ENCODE measurements around the gene ENTREP3. TPM values are rescaled to one million over a fixed set of nuclear protein-coding genes. Genes with fewer than 3 reads are reported as not detected.
A peak's percentile ranks its signal among the peaks of the same experiment; 100 is the strongest.

The ENTREP3 gene
- total and polyA plus RNA-seq, 10 donors, result 6.5 to 19.3 (median 11.9) TPM

DNA sequence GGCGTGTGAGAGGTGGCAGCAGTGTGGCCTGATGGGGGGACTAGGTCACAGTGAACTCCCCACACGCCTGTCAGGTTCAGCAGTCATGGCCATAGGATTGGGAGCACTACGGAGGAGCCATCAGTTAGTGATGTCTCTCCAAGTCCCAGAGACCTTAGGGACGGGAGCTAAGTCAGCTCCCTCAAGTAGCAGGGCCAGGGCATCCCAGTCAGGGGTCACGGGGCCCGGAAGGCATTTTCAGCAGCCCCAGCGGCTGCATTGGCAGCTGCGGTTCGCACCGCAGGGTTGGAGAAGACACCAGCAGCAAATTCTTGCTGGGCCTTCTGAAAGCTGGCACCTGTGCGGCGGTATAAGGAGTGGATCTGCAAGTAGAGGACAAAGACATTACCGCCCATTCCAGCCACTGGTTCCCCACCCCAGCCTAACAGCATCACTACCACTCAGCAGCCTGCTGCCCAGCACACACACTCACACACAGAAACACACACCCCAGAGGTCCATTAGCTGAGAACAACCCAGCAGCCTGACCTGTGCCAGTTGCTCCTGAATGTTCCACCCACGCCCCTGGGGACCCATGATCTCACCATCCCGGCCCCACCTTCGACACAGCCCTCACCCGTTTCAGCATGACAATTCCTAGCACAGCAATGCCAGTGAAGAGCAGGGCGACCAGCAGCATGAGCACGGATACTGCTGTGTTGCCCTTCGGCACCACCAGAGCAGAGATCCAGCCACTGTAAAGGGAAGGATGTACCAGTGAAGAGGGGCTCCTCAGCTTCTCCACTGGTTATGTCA lies 972 bp upstream of the ENTREP3 start:
- Histone ChIP-seq H3K4me3 (peak overlapping the region in 5 of 8 donors; percentile 69 to 94 (median 73)), H3K27me3 (replicated peaks in 1 of 7) (no peaks in the 10 kb centered on the region), H3K36me3 (peaks cover 0 to 47% (median 21%) of the 10 kb centered on the region in 6 donors), H3K4me1 (peaks cover 25 to 59% (median 38%) of the 10 kb centered on the region in 6 donors), H3K27ac (peak overlapping the region; percentile 38 to 95 (median 94)), H3K9me3 (no peaks in the 10 kb centered on the region)
- intact Hi-C loops (cut with DNase I; ENCODE audit: low total_unique reads), result no loop called here
- TF ChIP-seq POLR2A (IDR thresholded peaks at IDR 0.05) (no peak), POLR2AphosphoS5 (IDR thresholded peaks at IDR 0.05) (no peak)
- TF ChIP-seq, protein P1, sequence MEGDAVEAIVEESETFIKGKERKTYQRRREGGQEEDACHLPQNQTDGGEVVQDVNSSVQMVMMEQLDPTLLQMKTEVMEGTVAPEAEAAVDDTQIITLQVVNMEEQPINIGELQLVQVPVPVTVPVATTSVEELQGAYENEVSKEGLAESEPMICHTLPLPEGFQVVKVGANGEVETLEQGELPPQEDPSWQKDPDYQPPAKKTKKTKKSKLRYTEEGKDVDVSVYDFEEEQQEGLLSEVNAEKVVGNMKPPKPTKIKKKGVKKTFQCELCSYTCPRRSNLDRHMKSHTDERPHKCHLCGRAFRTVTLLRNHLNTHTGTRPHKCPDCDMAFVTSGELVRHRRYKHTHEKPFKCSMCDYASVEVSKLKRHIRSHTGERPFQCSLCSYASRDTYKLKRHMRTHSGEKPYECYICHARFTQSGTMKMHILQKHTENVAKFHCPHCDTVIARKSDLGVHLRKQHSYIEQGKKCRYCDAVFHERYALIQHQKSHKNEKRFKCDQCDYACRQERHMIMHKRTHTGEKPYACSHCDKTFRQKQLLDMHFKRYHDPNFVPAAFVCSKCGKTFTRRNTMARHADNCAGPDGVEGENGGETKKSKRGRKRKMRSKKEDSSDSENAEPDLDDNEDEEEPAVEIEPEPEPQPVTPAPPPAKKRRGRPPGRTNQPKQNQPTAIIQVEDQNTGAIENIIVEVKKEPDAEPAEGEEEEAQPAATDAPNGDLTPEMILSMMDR (IDR thresholded peaks at IDR 0.05 in 8 of 11, conservative IDR thresholded peaks at IDR 0.05 in 3 of 11), result no peak
- 67 to 90% (median 81%) methylated on average over 12 to 20 of the region's 20 CpGs for WGBS, 5 donors
- DNase-seq, result peak; percentile 79

DNA sequence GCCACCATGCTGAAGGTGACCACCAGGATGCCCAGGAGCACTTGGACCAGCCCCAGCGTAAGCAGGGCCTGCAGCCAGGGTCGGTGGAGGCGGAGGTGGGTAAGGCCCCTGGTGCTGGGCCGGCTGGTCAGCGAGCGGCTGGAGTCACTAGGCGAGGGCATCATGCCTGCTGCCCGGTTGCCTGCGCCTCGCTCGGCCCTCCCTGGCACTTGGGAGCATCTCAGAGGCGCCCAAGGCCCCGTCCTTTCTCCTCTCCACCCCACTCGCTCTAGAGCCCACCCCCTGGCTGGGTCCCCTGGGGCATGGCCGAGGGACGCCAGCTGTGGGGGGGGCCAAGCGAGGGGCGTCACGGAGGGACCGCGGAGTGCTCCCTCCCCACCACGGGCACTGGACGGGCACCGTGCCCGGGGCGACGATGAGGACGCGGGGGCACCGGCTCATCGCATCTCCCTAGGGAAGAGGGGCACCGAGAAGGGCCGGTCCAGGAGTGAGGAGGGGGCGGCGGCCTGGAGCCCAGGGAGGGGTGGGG lies 505 bp downstream of the ENTREP3 start:
- no peaks in the 10 kb centered on the region for H3K9me3 ChIP-seq
- DNase-seq, result peak; percentile 86
- peaks cover 24 to 59% (median 39%) of the 10 kb centered on the region in 6 donors for H3K4me1 ChIP-seq
- intact Hi-C loops (cut with DNase I; ENCODE audit: low total_unique reads), result loop anchor here (5.0 kb wide), 1 partner anchor 338 kb away; no protein-coding TSS in a partner anchor
- peaks cover 0 to 39% (median 19%) of the 10 kb centered on the region in 6 donors for H3K36me3 ChIP-seq
- H3K27ac ChIP-seq, result peak overlapping the region; percentile 38 to 95 (median 94)
- 1 to 10% (median 6%) methylated on average over 21 to 35 of the region's 35 CpGs for WGBS, 5 donors
- H3K4me3 ChIP-seq, result peak overlapping the region; percentile 62 to 94 (median 72)
- H3K27me3 ChIP-seq (replicated peaks in 1 of 7), result no peaks in the 10 kb centered on the region
- no peak for TF ChIP-seq POLR2A (IDR thresholded peaks at IDR 0.05)

- no peak for DNase-seq
- Histone ChIP-seq H3K4me1 (peaks cover 24 to 55% (median 39%) of the 10 kb centered on the region in 6 donors), H3K9me3 (no peaks in the 10 kb centered on the region), H3K4me3 (peak overlapping the region; percentile 62 to 94 (median 72)), H3K27ac (peak overlapping the region in 6 of 8 donors; percentile 89 to 95 (median 94)), H3K27me3 (replicated peaks in 1 of 7) (no peaks in the 10 kb centered on the region), H3K36me3 (peaks cover 0 to 34% (median 19%) of the 10 kb centered on the region in 6 donors)
- TF ChIP-seq POLR2A (IDR thresholded peaks at IDR 0.05) (no peak), POLR2AphosphoS5 (IDR thresholded peaks at IDR 0.05) (no peak)
- TF ChIP-seq, protein P1 (IDR thresholded peaks at IDR 0.05 in 8 of 11, conservative IDR thresholded peaks at IDR 0.05 in 3 of 11), result no peak
- 49 to 84% (median 57%) methylated on average over 6 to 12 of the region's 12 CpGs for WGBS, 5 donors
- intact Hi-C loops (cut with DNase I; ENCODE audit: low total_unique reads), result loop anchor here (5.0 kb wide), 1 partner anchor 338 kb away; no protein-coding TSS in a partner anchor
Observed at GRCh38 chr1:155254228-155254713, 1.0 kb downstream of the ENTREP3 start.

DNA sequence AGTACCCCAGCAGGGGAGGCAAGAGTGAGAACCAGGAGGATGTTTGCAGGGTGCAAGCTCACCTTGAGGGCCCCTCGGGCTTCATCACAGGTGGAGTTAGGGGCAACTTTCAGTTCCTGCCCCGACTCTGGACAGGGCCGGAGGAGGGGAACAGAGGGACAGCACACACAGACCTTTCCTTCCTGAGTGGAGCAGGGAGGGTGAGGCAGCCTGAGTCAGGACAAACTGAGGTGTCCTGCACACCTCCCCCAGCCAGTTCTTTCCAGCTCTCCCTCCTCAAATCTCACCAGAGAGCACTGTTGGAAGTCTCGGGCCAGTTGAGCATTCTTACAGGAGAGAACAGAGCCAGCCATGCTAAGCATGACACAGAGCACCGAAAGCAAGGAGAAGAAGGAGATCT lies 1.5 kb downstream of the ENTREP3 start:
- no peak for TF ChIP-seq POLR2AphosphoS5 (IDR thresholded peaks at IDR 0.05)
- TF ChIP-seq, protein P1 (IDR thresholded peaks at IDR 0.05 in 8 of 11, conservative IDR thresholded peaks at IDR 0.05 in 3 of 11), result no peak
- TF ChIP-seq POLR2A (IDR thresholded peaks at IDR 0.05), result no peak

More for the DNA sequence above, 1.5 kb downstream of the ENTREP3 start:
- Histone ChIP-seq H3K27me3 (replicated peaks in 1 of 7) (no peaks in the 10 kb centered on the region), H3K27ac (no peak overlapping the region), H3K36me3 (peaks cover 0 to 33% (median 19%) of the 10 kb centered on the region in 6 donors), H3K9me3 (no peaks in the 10 kb centered on the region), H3K4me1 (peaks cover 24 to 55% (median 39%) of the 10 kb centered on the region in 6 donors), H3K4me3 (peak overlapping the region in 3 of 8 donors; percentile 73 to 94 (median 80))
- WGBS, 5 donors, result 67 to 84% (median 71%) methylated on average over 5 of the region's 5 CpGs
- intact Hi-C loops (cut with DNase I; ENCODE audit: low total_unique reads), result loop anchor here (5.0 kb wide), 1 partner anchor 339 kb away; no protein-coding TSS in a partner anchor
- DNase-seq, result no peak
